ENCODE data around the gene ENO2.

ENO2 gene

GRCh38 chr12:6970096-6970527 lies 55.7 kb downstream of the ENO2 start:
- POLR2A ChIA-PET = interaction anchor here (0.7 to 1.1 kb wide), 2 partner anchors 32 to 110 kb away, joined by 4 to 6 read pairs; no protein-coding TSS in a partner anchor
- no peak for TF ChIP-seq CTCF (IDR thresholded peaks at IDR 0.05; ENCODE audit: insufficient read depth, low read length, missing control alignments)
- CTCF ChIA-PET = interaction anchor here (2.4 to 2.8 kb wide), 3 partner anchors 26 to 138 kb away, joined by 17 to 28 read pairs (median 18); partner anchors contain the start of genes C12orf57, C1RL and RNU7-1
- no peak for DNase-seq (ENCODE audit: low read depth, low spot score)
- H3K4me3 ChIP-seq (ENCODE audit: low read depth, low read length) = peak overlapping the region; percentile 96

All from AG04449 (cell line).